ENCODE results near the gene ZEB2. TPM values are rescaled to one million over a fixed set of nuclear protein-coding genes. Genes with fewer than 3 reads are reported as not detected.

ZEB2 gene
- total and polyA plus RNA-seq, 2 of the 13 experiments (the other 11 are each of a cell fraction or from before 2014, with no cell fraction given) = 0.07 TPM; not detected in 1

GRCh38 chr2:144546933-144547332 is 27.0 kb upstream of the ZEB2 start:
- Histone ChIP-seq H3K27ac (ENCODE audit: extremely low read length, insufficient read depth, low read length) (no peak overlapping the region), H3K4me3 (replicated peaks in 1 of 3; ENCODE audit: insufficient read depth in 1 of 3, low read depth in 2 of 3, low read length in 3 of 3) (no peak overlapping the region), H3K4me2 (ENCODE audit: low read depth, low read length) (no peak overlapping the region), H3K36me3 (replicated peaks in 1 of 2; ENCODE audit: control insufficient read depth in 1 of 2, insufficient read depth in 2 of 2, low read length in 2 of 2) (no peaks in the 10 kb centered on the region), H3K4me1 (ENCODE audit: insufficient read depth, low read length) (no peaks in the 10 kb centered on the region), H3K9me3 (ENCODE audit: low read length) (no peaks in the 10 kb centered on the region), H4K20me1 (ENCODE audit: insufficient read depth, low read length) (no peaks in the 10 kb centered on the region), H2AFZ (ENCODE audit: low read length) (no peak overlapping the region), H3K9ac (ENCODE audit: insufficient read depth, low read depth, low read length) (no peak overlapping the region), H3K79me2 (ENCODE audit: insufficient read depth, low read length) (no peaks in the 10 kb centered on the region), H3K27me3 (ENCODE audit: control insufficient read depth in 1 of 2, insufficient read depth in 2 of 2, low read length in 2 of 2) (0 out of 5 replicates have a peak, but pooled peaks cover 0 to 4% of the 10 kb centered on the region in 2 experiments)
- ATAC-seq = no peak
- FAIRE-seq = no peak
- POLR2A ChIA-PET = no interaction called here
- WGBS (ENCODE audit: low lambda C conversion rate) = 32% methylated on average over 6 of the region's 6 CpGs
- CTCF ChIA-PET (ENCODE audit: low intra/inter-chr PET ratio, low total read pairs) = no interaction called here
- in situ Hi-C loops (cut with HindIII; ENCODE audit: extremely low pct_ligation_motif_present, low pct_unique_long_range_greater_than_20kb) = no loop called here
- DNase-seq (ENCODE audit: low spot score) = no peak
- intact Hi-C loops (cut with micrococcal nuclease; ENCODE audit: unreplicated experiment) = no loop called here
- no TSS peak for BruUV-seq (replicated peaks)
- TF ChIP-seq ZNF543 (CRISPR knock-in tag; IDR thresholded peaks at IDR 0.05) (no peak), PCBP1 (IDR thresholded peaks at IDR 0.05; ENCODE audit: borderline replicate concordance, low read depth, low read length) (no peak), ZNF605 (CRISPR knock-in tag; IDR thresholded peaks at IDR 0.05) (no peak), ERF (CRISPR knock-in tag; IDR thresholded peaks at IDR 0.05) (no peak), PPARG (CRISPR knock-in tag; conservative IDR thresholded peaks at IDR 0.05) (no peak), ZBTB14 (CRISPR knock-in tag; IDR thresholded peaks at IDR 0.05) (no peak), TAF1 (CRISPR knock-in tag; IDR thresholded peaks at IDR 0.05) (no peak), GFI1 (CRISPR knock-in tag; IDR thresholded peaks at IDR 0.05; ENCODE audit: borderline replicate concordance) (no peak), ZNF570 (CRISPR knock-in tag; IDR thresholded peaks at IDR 0.05; ENCODE audit: borderline replicate concordance) (no peak), ZNF317 (CRISPR knock-in tag; IDR thresholded peaks at IDR 0.05) (no peak), ZNF607 (CRISPR knock-in tag; IDR thresholded peaks at IDR 0.05; ENCODE audit: borderline replicate concordance) (no peak), ZFP82 (CRISPR knock-in tag; IDR thresholded peaks at IDR 0.05; ENCODE audit: borderline replicate concordance) (no peak), CEBPG (CRISPR knock-in tag; IDR thresholded peaks at IDR 0.05) (no peak)

Measured in HepG2 (cell line).